Stimulated activated naive CD8-positive, alpha-beta T cell treated with anti-CD3 and anti-CD28 coated beads, Interleukin-15, Interleukin-2, amounts not matched to agents 100 ng/mL and 50 ng/mL, for 24 hours (primary cell): ENCODE data around the gene C16orf86.

Experiments
- H3K27ac Mint-ChIP-seq: one replicate; pipeline ENCODE4 v1.8.0; 2021; ENCODE audit warnings: mild to moderate bottlenecking, mixed read lengths
- H3K27me3 Mint-ChIP-seq: one replicate; pipeline ENCODE4 v1.8.0; 2021; ENCODE audit warnings: mixed read lengths
- H3K36me3 Mint-ChIP-seq: one replicate; pipeline ENCODE4 v1.8.0; 2021; ENCODE audit warnings: low read depth, mixed read lengths
- H3K4me1 Mint-ChIP-seq: one replicate; pipeline ENCODE4 v1.8.0; 2021; ENCODE audit warnings: low read depth, mixed read lengths
- H3K4me3 Mint-ChIP-seq: one replicate; pipeline ENCODE4 v1.8.0; 2021; ENCODE audit warnings: mild to moderate bottlenecking, mixed read lengths
- H3K9me3 Mint-ChIP-seq: one replicate; pipeline ENCODE4 v1.8.0; 2021; ENCODE audit warnings: mixed read lengths

Gene C16orf86

DNA sequence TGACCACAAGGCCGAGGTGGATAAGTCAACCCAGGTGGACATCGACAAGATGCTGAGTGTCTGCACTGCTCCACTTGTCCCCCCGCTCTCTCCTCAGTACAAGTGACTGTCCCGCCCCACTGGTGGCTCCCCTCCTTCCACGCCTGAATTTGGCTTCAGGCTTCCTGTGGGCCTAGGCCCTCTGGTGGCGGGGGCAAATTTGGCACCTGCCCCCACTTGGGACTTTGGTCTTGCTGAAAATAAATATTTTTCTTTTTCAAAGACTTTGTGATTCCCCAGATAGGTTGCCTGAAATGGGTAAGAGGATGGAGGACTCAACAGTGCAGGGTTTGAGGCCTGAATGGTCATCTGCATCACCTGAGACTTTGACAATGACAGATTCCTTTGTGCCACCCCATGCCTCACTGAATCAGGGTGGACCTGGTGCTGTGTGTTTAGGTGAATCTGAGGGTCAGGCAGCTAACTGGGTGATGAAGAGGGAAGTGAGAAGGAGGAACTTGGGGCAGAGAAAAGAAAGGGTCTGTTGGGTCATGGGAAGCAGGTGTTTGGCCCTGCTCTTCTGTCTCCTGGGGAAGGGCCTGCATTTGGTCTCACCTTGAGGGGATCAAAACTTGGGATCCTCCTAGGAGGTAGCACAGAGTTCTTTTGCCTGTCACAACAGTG is 2.0 kb downstream of the C16orf86 start:
- H3K27me3 Mint-ChIP-seq: no peaks in the 10 kb centered on the region
- H3K27ac Mint-ChIP-seq: no peak overlapping the region
- H3K9me3 Mint-ChIP-seq: no peaks in the 10 kb centered on the region
- H3K4me3 Mint-ChIP-seq: no peak overlapping the region
- peaks cover 31% of the 10 kb centered on the region for H3K4me1 Mint-ChIP-seq
- H3K36me3 Mint-ChIP-seq: no peaks in the 10 kb centered on the region

GRCh38 chr16:67669499-67670101 is 3.0 kb downstream of the C16orf86 start:
- no peak overlapping the region for H3K4me3 Mint-ChIP-seq
- no peaks in the 10 kb centered on the region for H3K9me3 Mint-ChIP-seq
- no peak overlapping the region for H3K27ac Mint-ChIP-seq
- H3K36me3 Mint-ChIP-seq: no peaks in the 10 kb centered on the region
- no peaks in the 10 kb centered on the region for H3K27me3 Mint-ChIP-seq
- H3K4me1 Mint-ChIP-seq: peaks cover 31% of the 10 kb centered on the region

DNA sequence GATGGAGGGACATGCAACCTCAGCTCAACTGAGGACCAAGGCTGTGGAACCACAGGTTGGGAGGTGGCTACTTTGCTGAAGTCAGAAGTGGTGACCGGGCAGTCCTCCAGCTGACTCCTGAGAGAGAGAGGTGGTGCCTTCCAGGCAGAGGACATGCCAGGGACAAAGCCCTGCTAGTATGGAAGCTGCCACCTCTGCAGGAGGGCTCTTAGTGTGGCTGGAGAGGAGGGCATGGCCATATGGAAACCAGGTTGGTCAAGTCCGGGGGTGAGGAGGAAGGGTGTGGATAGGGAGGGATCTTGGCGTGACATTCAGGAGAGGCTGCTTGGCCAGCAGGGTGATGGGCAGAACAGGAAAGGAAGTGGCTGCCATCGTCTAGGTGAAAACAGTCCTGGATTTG is 5.7 kb downstream of the C16orf86 start:
- H3K4me1 Mint-ChIP-seq: peaks cover 20% of the 10 kb centered on the region
- no peaks in the 10 kb centered on the region for H3K36me3 Mint-ChIP-seq
- H3K27ac Mint-ChIP-seq: no peak overlapping the region
- no peaks in the 10 kb centered on the region for H3K27me3 Mint-ChIP-seq
- H3K4me3 Mint-ChIP-seq: no peak overlapping the region
- H3K9me3 Mint-ChIP-seq: no peaks in the 10 kb centered on the region

- Mint-ChIP-seq H3K4me3 (no peak overlapping the region), H3K27me3 (no peaks in the 10 kb centered on the region), H3K4me1 (peaks cover 16% of the 10 kb centered on the region), H3K27ac (no peak overlapping the region), H3K36me3 (no peaks in the 10 kb centered on the region), H3K9me3 (no peaks in the 10 kb centered on the region)
Observed at GRCh38 chr16:67672739-67673662, 6.4 kb downstream of the C16orf86 start.

DNA sequence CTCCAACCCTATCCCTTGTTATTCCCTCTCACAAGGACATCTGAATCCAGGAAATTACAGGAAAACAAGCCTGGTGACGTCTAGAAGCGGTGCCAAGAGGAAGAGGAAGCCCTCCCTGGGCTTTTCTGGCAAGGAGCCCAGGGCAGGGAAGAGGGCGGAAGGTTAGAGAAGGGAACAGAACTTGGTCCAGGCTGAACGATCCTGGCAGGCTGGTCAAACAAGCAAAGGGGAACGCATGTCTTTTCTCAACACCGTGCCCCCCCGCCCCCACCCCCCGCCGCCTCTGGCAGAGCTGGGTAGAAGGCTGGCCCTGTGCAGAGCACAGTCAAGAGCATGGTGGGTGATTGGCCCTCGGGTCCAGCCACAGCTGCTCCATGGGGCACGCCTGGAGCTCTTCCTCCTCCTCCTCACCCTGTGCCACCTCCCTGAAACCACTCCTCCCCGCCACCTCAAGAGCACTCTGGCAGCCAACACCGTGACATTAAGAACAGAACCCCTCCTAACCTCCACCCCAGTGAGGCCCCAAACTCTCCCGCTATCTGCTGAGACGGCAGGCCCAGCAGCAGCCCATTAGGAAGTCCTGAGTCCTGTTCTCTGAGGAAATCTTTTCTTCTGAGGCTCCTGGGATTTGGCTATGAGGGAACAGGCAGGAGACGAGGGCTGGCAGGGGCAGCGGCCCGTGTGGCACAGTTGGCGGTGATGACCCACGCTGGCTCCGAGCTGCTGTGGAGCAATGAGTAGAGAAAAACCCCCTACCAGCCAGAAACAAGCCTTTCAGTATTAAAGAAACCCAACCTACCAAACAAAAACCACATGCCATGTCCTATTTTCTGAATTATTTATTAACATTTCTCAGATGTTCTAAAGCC is 7.3 kb downstream of the C16orf86 start:
- H3K4me3 Mint-ChIP-seq: no peak overlapping the region
- H3K4me1 Mint-ChIP-seq: peaks cover 10% of the 10 kb centered on the region
- H3K27me3 Mint-ChIP-seq: no peaks in the 10 kb centered on the region
- H3K36me3 Mint-ChIP-seq: no peaks in the 10 kb centered on the region
- H3K27ac Mint-ChIP-seq: peak overlapping the region; percentile 12
- H3K9me3 Mint-ChIP-seq: no peaks in the 10 kb centered on the region

DNA sequence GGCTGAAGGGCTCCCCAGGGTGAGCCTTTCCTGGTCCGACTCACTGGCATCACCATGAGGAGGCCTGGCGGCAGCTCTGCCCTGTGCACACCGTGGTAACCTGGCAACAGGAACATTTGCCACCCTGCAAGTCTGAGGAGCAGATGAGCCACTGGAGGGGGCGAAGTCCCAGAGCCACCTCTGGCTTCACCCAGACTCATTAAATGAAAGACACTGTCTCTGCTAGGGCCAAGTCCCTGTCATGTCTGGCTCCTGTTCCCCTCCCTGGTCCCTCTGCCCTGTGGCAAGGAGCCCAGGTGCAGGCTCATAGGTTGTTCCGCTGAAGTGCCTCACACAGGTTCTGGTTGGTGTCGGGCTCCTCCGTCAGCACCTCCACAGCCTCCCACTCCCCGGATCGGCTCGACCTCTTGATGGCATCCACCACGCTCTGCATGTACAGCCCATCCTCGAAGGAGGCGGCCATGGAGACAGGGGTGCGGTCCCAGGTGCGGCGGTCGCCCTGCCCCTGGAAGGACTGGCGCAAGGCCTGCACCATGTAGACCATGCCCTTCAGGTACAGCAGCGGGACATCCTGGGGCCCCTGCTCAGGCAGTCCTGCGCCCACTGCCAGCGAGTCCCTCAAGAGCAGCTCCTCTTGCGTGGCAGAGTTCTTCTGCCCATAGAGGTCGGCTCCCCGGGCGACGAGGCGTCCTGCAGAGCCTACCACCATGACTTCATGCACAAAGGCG is 8.4 kb downstream of the C16orf86 start:
- Mint-ChIP-seq H3K9me3 (no peaks in the 10 kb centered on the region), H3K27ac (no peak overlapping the region)

GRCh38 chr16:67675579-67675935 is 8.9 kb downstream of the C16orf86 start:
- H3K36me3 Mint-ChIP-seq: no peaks in the 10 kb centered on the region
- H3K9me3 Mint-ChIP-seq: no peaks in the 10 kb centered on the region
- no peak overlapping the region for H3K27ac Mint-ChIP-seq
- H3K27me3 Mint-ChIP-seq: no peaks in the 10 kb centered on the region
- H3K4me1 Mint-ChIP-seq: peaks cover 3% of the 10 kb centered on the region
- H3K4me3 Mint-ChIP-seq: no peak overlapping the region

More for the DNA sequence above, 8.4 kb downstream of the C16orf86 start:
- Mint-ChIP-seq H3K4me3 (no peak overlapping the region), H3K27me3 (no peaks in the 10 kb centered on the region), H3K36me3 (no peaks in the 10 kb centered on the region), H3K4me1 (peaks cover 3% of the 10 kb centered on the region)

GRCh38 chr16:67675999-67676398 is 9.4 kb downstream of the C16orf86 start:
- Mint-ChIP-seq H3K4me3 (no peak overlapping the region), H3K4me1 (peaks cover 3% of the 10 kb centered on the region), H3K9me3 (no peaks in the 10 kb centered on the region), H3K27me3 (no peaks in the 10 kb centered on the region), H3K36me3 (no peaks in the 10 kb centered on the region), H3K27ac (no peak overlapping the region)

- Mint-ChIP-seq H3K27ac (no peak overlapping the region), H3K4me1 (peaks cover 3% of the 10 kb centered on the region), H3K9me3 (no peaks in the 10 kb centered on the region), H3K27me3 (no peaks in the 10 kb centered on the region), H3K36me3 (no peaks in the 10 kb centered on the region), H3K4me3 (no peak overlapping the region)
Observed at GRCh38 chr16:67676516-67676915, 9.9 kb downstream of the C16orf86 start.

DNA sequence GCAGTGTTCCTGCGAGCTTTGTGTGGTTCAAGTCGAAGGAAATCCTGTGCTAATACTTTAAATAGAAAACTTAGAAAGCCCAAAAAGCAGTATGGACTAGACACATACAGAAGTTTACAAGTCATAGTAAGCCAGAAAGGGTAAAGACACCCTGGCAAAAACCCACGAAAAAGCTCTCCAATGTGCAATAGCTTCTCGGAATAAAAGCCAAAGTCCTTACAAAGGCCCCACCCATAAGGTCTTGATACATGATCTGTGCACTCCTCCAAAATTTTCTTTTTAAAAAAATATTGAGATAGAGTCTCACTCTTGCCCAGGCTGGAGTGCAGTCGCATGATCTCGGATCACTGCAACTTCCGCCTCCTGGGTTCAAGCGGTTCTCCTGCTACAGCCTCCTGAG is 10.3 kb downstream of the C16orf86 start:
- H3K36me3 Mint-ChIP-seq: no peaks in the 10 kb centered on the region
- no peaks in the 10 kb centered on the region for H3K27me3 Mint-ChIP-seq
- H3K27ac Mint-ChIP-seq: no peak overlapping the region
- no peak overlapping the region for H3K4me3 Mint-ChIP-seq
- H3K4me1 Mint-ChIP-seq: peaks cover 3% of the 10 kb centered on the region
- no peaks in the 10 kb centered on the region for H3K9me3 Mint-ChIP-seq

DNA sequence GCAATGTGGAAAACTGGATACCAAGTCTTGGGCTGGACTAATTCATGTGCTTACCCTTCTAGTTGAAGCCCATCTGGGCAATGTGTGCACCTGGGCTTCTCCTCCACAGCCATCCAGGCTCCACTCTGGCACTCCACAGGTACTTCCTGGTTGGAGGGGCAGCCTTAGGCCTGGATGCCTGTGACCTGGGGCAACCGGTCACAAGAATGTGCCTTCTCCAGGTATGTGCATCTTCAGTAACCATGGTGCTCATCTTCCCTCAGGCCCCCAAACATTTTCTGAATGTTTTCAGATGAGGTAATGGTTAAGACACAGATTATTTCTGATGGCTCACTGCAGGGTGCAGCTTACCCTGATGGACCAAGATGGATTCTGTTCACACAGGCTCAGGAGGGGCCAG is 11.1 kb downstream of the C16orf86 start:
- Mint-ChIP-seq H3K4me3 (no peak overlapping the region), H3K9me3 (no peaks in the 10 kb centered on the region), H3K27me3 (no peaks in the 10 kb centered on the region), H3K27ac (no peak overlapping the region), H3K36me3 (no peaks in the 10 kb centered on the region), H3K4me1 (peaks cover under 1% of the 10 kb centered on the region)

- Mint-ChIP-seq H3K9me3 (no peaks in the 10 kb centered on the region), H3K27ac (no peak overlapping the region), H3K4me3 (no peak overlapping the region), H3K36me3 (peaks cover 3% of the 10 kb centered on the region), H3K27me3 (no peaks in the 10 kb centered on the region), H3K4me1 (no peaks in the 10 kb centered on the region)
Observed at GRCh38 chr16:67678354-67679023, 11.9 kb downstream of the C16orf86 start.

- Mint-ChIP-seq H3K27ac (no peak overlapping the region), H3K4me1 (no peaks in the 10 kb centered on the region)
Observed at GRCh38 chr16:67679935-67680897, 13.6 kb downstream of the C16orf86 start.

More at GRCh38 chr16:67679935-67680897, 13.6 kb downstream of the C16orf86 start:
- H3K36me3 Mint-ChIP-seq: peaks cover 9% of the 10 kb centered on the region
- no peak overlapping the region for H3K4me3 Mint-ChIP-seq
- H3K27me3 Mint-ChIP-seq: no peaks in the 10 kb centered on the region
- H3K9me3 Mint-ChIP-seq: no peaks in the 10 kb centered on the region
